IMR-90 (cell line): Measurements from ENCODE around the gene TRIM42. TPM values are rescaled to one million over a fixed set of nuclear protein-coding genes. Genes with fewer than 3 reads are reported as not detected.

Experiments used
- ATAC-seq: fragments of 200-7000 bp; cut with Tn5 transposase; 2 replicates; pipeline ENCODE4 v1.9.1; 2020; ENCODE audit warnings: low read depth, mild to moderate bottlenecking, moderate library complexity
- BruUV-seq: library from RNA; stranded (reverse); fragments of 400-500 nt; replicated peaks from 2 replicates; lab custom pipeline; 2021; lab: Mats Ljungman, UMichigan
- CTCF ChIA-PET: fragments of 300-600 bp; formaldehyde crosslinking; extraction: SDS; loops from one replicate; lab custom pipeline; 2021; ENCODE audit warnings: antibody characterized with exemption; lab: Yijun Ruan, JAX
- POLR2A ChIA-PET: fragments of 300-600 bp; sonication (Branson Sonifier 250); formaldehyde crosslinking; loops from one replicate; lab custom pipeline; 2022; ENCODE audit warnings: antibody characterized with exemption; ENCODE audit not compliant: unreplicated experiment; lab: Charles Lee
- DNase-seq: peaks from one replicate; pipeline ENCODE4 v3.0.0; 2013
- H2AFZ ChIP-seq: replicated peaks from 2 replicates; pipeline ENCODE3; 2013; ENCODE audit warnings: low read length, mild to moderate bottlenecking; ENCODE audit not compliant: poor library complexity
- H2AK5ac ChIP-seq: 2 replicates; pipeline ENCODE4 v1.6.1; 2013; ENCODE audit warnings: low read depth, low read length, inconsistent platforms
- H2AK9ac ChIP-seq: replicated peaks from 2 replicates; pipeline ENCODE3; 2013; ENCODE audit warnings: mild to moderate bottlenecking, low read depth, low read length, moderate library complexity; ENCODE audit not compliant: poor library complexity
- H2BK120ac ChIP-seq: 2 replicates; pipeline ENCODE4 v1.6.1; 2013; ENCODE audit warnings: low read depth, low read length, inconsistent platforms
- H2BK15ac ChIP-seq: 3 replicates; pipeline ENCODE4 v1.6.1; 2013; ENCODE audit warnings: low read depth, low read length, inconsistent platforms
- H2BK20ac ChIP-seq: 2 replicates; pipeline ENCODE4 v1.6.1; 2013; ENCODE audit warnings: low read depth, mild to moderate bottlenecking, inconsistent platforms, low read length, moderate library complexity
- H2BK5ac ChIP-seq: 2 replicates; pipeline ENCODE4 v1.6.1; 2013; ENCODE audit warnings: mild to moderate bottlenecking, low read depth, low read length, inconsistent platforms; ENCODE audit not compliant: poor library complexity, severe bottlenecking
- H3K14ac ChIP-seq: replicated peaks from 2 replicates; pipeline ENCODE4 v1.6.1; 2013; ENCODE audit warnings: low read depth, low read length, inconsistent platforms
- H3K18ac ChIP-seq: 2 replicates; pipeline ENCODE4 v1.6.1; 2013; ENCODE audit warnings: low read depth, low read length, control low read depth
- H3K23ac ChIP-seq: 2 replicates; pipeline ENCODE4 v1.6.1; 2013; ENCODE audit warnings: low read depth, low read length, inconsistent platforms
- H3K27ac ChIP-seq: 2 replicates; pipeline ENCODE4 v1.5.1; 2013; ENCODE audit warnings: mild to moderate bottlenecking, control low read depth, low read length; ENCODE audit not compliant: insufficient read depth
- H3K27me3 ChIP-seq: 2 replicates; pipeline ENCODE4 v1.6.1; 2013; ENCODE audit warnings: low read length; ENCODE audit not compliant: control insufficient read depth, insufficient read depth
- H3K36me3 ChIP-seq: 2 replicates; pipeline ENCODE4 v1.6.1; 2013; ENCODE audit warnings: low read length, mixed read lengths; ENCODE audit not compliant: control insufficient read depth, insufficient read depth
- H3K4ac ChIP-seq: 2 replicates; pipeline ENCODE4 v1.6.1; 2013; ENCODE audit warnings: low read depth, low read length, inconsistent platforms
- H3K4me1 ChIP-seq: 2 replicates; pipeline ENCODE4 v1.6.1; 2013; ENCODE audit warnings: low read length, mixed read lengths; ENCODE audit not compliant: control insufficient read depth, insufficient read depth
- H3K4me2 ChIP-seq: 2 replicates; pipeline ENCODE4 v1.6.1; 2013; ENCODE audit warnings: low read depth, mild to moderate bottlenecking, control low read depth, low read length, moderate library complexity
- H3K4me3 ChIP-seq: 2 replicates; pipeline ENCODE4 v1.5.1; 2013; ENCODE audit warnings: low read depth, mild to moderate bottlenecking, control low read depth, low read length, moderate library complexity; ENCODE audit not compliant: insufficient read depth
- H3K56ac ChIP-seq: 2 replicates; pipeline ENCODE4 v1.6.1; 2013; ENCODE audit warnings: low read length, inconsistent platforms; ENCODE audit not compliant: insufficient read depth; ENCODE audit errors: extremely low read depth
- H3K79me1 ChIP-seq, 2 experiments: 2 replicates each; pipeline ENCODE4 v1.6.1; 2013; ENCODE audit warnings: low read length in 2 of 2, inconsistent platforms in 1 of 2, low read depth in 1 of 2
- H3K9ac ChIP-seq: 2 replicates; pipeline ENCODE4 v1.6.1; 2013; ENCODE audit warnings: low read depth, low read length, control low read depth
- H3K9me1 ChIP-seq: 2 replicates; pipeline ENCODE4 v1.6.1; 2013; ENCODE audit warnings: low read length, inconsistent platforms; ENCODE audit not compliant: insufficient read depth
- H3K9me3 ChIP-seq: 2 replicates; pipeline ENCODE4 v1.6.1; 2013; ENCODE audit warnings: low read length; ENCODE audit not compliant: control insufficient read depth, insufficient read depth
- H4K20me1 ChIP-seq: 2 replicates; pipeline ENCODE4 v1.6.1; 2013; ENCODE audit warnings: low read length, inconsistent platforms; ENCODE audit not compliant: insufficient read depth
- H4K5ac ChIP-seq: 2 replicates; pipeline ENCODE4 v1.6.1; 2013; ENCODE audit warnings: mild to moderate bottlenecking, low read depth, low read length, control low read depth
- H4K8ac ChIP-seq, 2 experiments: 2 replicates each; pipeline ENCODE4 v1.6.1; 2013; ENCODE audit warnings: low read depth in 2 of 2, low read length in 2 of 2, control low read depth in 1 of 2, inconsistent platforms in 1 of 2
- H4K91ac ChIP-seq: 2 replicates; pipeline ENCODE4 v1.6.1; 2013; ENCODE audit warnings: low read depth, low read length, inconsistent platforms; ENCODE audit not compliant: insufficient read depth
- MAZ ChIP-seq: IDR thresholded peaks from 2 replicates; pipeline ENCODE4 v1.6.1; 2012; ENCODE audit warnings: low read depth, mild to moderate bottlenecking, low read length, improper control_type of control experiment, moderate library complexity, borderline replicate concordance
- WGBS, 2 experiments: methylation state at CpG; one replicate each; pipeline versions ENCODE4 v1.1.5 to v1.1.7; 2013; ENCODE audit warnings: missing lambda C conversion rate in 2 of 2; ENCODE audit not compliant: insufficient read length in 1 of 2; ENCODE audit errors: extremely low coverage in 2 of 2; 5-methylcytosine and 5-hydroxymethylcytosine counted together
- dilution Hi-C: fragments of 300-500 bp; cut with HindIII; formaldehyde crosslinking; loops from one replicate; pipeline ENCODE4 v1.14.3; 2018; ENCODE audit warnings: low sequenced_read_pairs; ENCODE audit not compliant: unreplicated experiment
- in situ Hi-C: fragments of 300-500 bp; cut with MboI; formaldehyde crosslinking; loops from 3 replicates; pipeline ENCODE4 v1.14.3; 2019; ENCODE audit warnings: low sequenced_read_pairs, inconsistent platforms, mixed read lengths
- intact Hi-C: fragments of 100-400 bp; cut with micrococcal nuclease; formaldehyde crosslinking; loops from 2 replicates; pipeline ENCODE4 v1.10.0; 2022
- polyA plus RNA-seq, 3 experiments: library from polyadenylated mRNA; depleted of rRNA; stranded (reverse); fragments of >200 nt; gene quantifications; 2 replicates each; pipeline ENCODE4 v1.2.3, GENCODE V29; 2012; ENCODE audit warnings: low replicate concordance in 1 of 3
- total RNA-seq: library from RNA; depleted of rRNA; stranded (reverse); fragments of >200 nt; gene quantifications from 2 replicates; pipeline ENCODE4 v1.2.3, GENCODE V29; 2012

Gene TRIM42
- total and polyA plus RNA-seq, 2 of the 4 experiments (the other 2 are of a cell fraction) = not detected

- H4K8ac ChIP-seq = no peak overlapping the region
- no peak overlapping the region for H3K23ac ChIP-seq
- CTCF ChIA-PET = no interaction called here
- no peaks in the 10 kb centered on the region for H4K20me1 ChIP-seq
- in situ Hi-C loops = no loop called here
- H3K14ac ChIP-seq = no peak overlapping the region
- no peak overlapping the region for H4K5ac ChIP-seq
- no peak overlapping the region for H2AFZ ChIP-seq
- H4K91ac ChIP-seq = no peak overlapping the region
- no peak overlapping the region for H3K9ac ChIP-seq
- WGBS, 2 experiments = no CpG with 5 or more reads among the region's 3 CpGs
- no peak overlapping the region for H2BK120ac ChIP-seq
- no peak overlapping the region for H2BK20ac ChIP-seq
- H3K36me3 ChIP-seq = no peaks in the 10 kb centered on the region
- no peaks in the 10 kb centered on the region for H3K79me1 ChIP-seq
- POLR2A ChIA-PET = no interaction called here
- no peaks in the 10 kb centered on the region for H3K4me1 ChIP-seq
- H3K4ac ChIP-seq = no peak overlapping the region
- no peak overlapping the region for H3K56ac ChIP-seq
- H3K9me3 ChIP-seq = no peaks in the 10 kb centered on the region; the same call in 1 of the 2 replicates
- H3K4me3 ChIP-seq = no peak overlapping the region
- intact Hi-C loops = no loop called here
- ATAC-seq (no peak), DNase-seq (no peak)
- H2AK9ac ChIP-seq = no peak overlapping the region
- no peak overlapping the region for H2BK15ac ChIP-seq
- no peak for TF ChIP-seq MAZ
- H3K27me3 ChIP-seq = no peaks in the 10 kb centered on the region
- H3K9me1 ChIP-seq = no peaks in the 10 kb centered on the region
- dilution Hi-C loops = no loop called here
- no peak overlapping the region for H2BK5ac ChIP-seq
- no peak overlapping the region for H3K18ac ChIP-seq
- H3K27ac ChIP-seq = no peak overlapping the region
- no peak overlapping the region for H2AK5ac ChIP-seq
- no TSS peak for BruUV-seq
- no peak overlapping the region for H3K4me2 ChIP-seq
Observed at GRCh38 chr3:140723576-140723975, 45.7 kb downstream of the TRIM42 start.
